IPS-20b (cell line): ENCODE results near the gene CUX1.

Source experiments
- H3K27ac ChIP-seq: one replicate; pipeline ENCODE4 v1.5.1; 2013; ENCODE audit warnings: low read length
- H3K27me3 ChIP-seq: 2 replicates; pipeline ENCODE4 v1.6.1; 2013; ENCODE audit warnings: mild to moderate bottlenecking, low read length, inconsistent platforms; ENCODE audit not compliant: insufficient read depth
- H3K36me3 ChIP-seq: 2 replicates; pipeline ENCODE4 v1.6.1; 2013; ENCODE audit warnings: low read depth, mild to moderate bottlenecking, inconsistent platforms, low read length, moderate library complexity; ENCODE audit not compliant: insufficient read depth
- H3K4me1 ChIP-seq: 2 replicates; pipeline ENCODE4 v1.6.1; 2013; ENCODE audit warnings: mild to moderate bottlenecking, control low read depth, inconsistent platforms, low read length, moderate library complexity; ENCODE audit not compliant: insufficient read depth
- H3K4me3 ChIP-seq: 2 replicates; pipeline ENCODE4 v1.5.1; 2013; ENCODE audit warnings: mild to moderate bottlenecking, low read length, inconsistent platforms
- H3K9ac ChIP-seq: 2 replicates; pipeline ENCODE4 v1.6.1; 2013; ENCODE audit warnings: low read depth, mild to moderate bottlenecking, inconsistent platforms, low read length, moderate library complexity
- H3K9me3 ChIP-seq: 2 replicates; pipeline ENCODE4 v1.6.1; 2013; ENCODE audit warnings: mild to moderate bottlenecking, low read depth, low read length, inconsistent platforms; ENCODE audit not compliant: insufficient read depth

The CUX1 gene

GRCh38 chr7:101953248-101953819 lies 135.9 kb downstream of the CUX1 start:
- Histone ChIP-seq H3K4me1 (peaks cover 4% of the 10 kb centered on the region; the same call in 1 of the 2 replicates), H3K9me3 (no peaks in the 10 kb centered on the region), H3K27ac (no peak overlapping the region), H3K9ac (no peak overlapping the region), H3K36me3 (no peaks in the 10 kb centered on the region), H3K4me3 (no peak overlapping the region), H3K27me3 (no peaks in the 10 kb centered on the region)

GRCh38 chr7:101954499-101954898 lies 137.1 kb downstream of the CUX1 start:
- Histone ChIP-seq H3K4me1 (peaks cover 4% of the 10 kb centered on the region; the same call in 1 of the 2 replicates), H3K9me3 (no peaks in the 10 kb centered on the region), H3K27me3 (no peaks in the 10 kb centered on the region), H3K27ac (no peak overlapping the region), H3K4me3 (no peak overlapping the region), H3K9ac (no peak overlapping the region), H3K36me3 (no peaks in the 10 kb centered on the region)

- Histone ChIP-seq H3K27ac (no peak overlapping the region), H3K9ac (no peak overlapping the region)
Observed at GRCh38 chr7:101956130-101956529, 138.7 kb downstream of the CUX1 start.

GRCh38 chr7:101957744-101958525 lies 140.5 kb downstream of the CUX1 start:
- H3K9ac ChIP-seq, result no peak overlapping the region
- H3K36me3 ChIP-seq, result no peaks in the 10 kb centered on the region
- no peaks in the 10 kb centered on the region for H3K9me3 ChIP-seq
- peaks cover 4% of the 10 kb centered on the region; the same call in 1 of the 2 replicates for H3K4me1 ChIP-seq
- H3K4me3 ChIP-seq, result no peak overlapping the region
- no peak overlapping the region for H3K27ac ChIP-seq
- no peaks in the 10 kb centered on the region for H3K27me3 ChIP-seq

More at GRCh38 chr7:101956130-101956529, 138.7 kb downstream of the CUX1 start:
- H3K27me3 ChIP-seq, result no peaks in the 10 kb centered on the region
- no peaks in the 10 kb centered on the region for H3K36me3 ChIP-seq
- no peaks in the 10 kb centered on the region for H3K9me3 ChIP-seq
- H3K4me1 ChIP-seq, result peaks cover 4% of the 10 kb centered on the region; the same call in 1 of the 2 replicates
- no peak overlapping the region for H3K4me3 ChIP-seq

GRCh38 chr7:101959342-101959741 lies 141.9 kb downstream of the CUX1 start:
- Histone ChIP-seq H3K9me3 (no peaks in the 10 kb centered on the region), H3K4me3 (no peak overlapping the region), H3K9ac (no peak overlapping the region), H3K27me3 (no peaks in the 10 kb centered on the region), H3K36me3 (no peaks in the 10 kb centered on the region), H3K27ac (no peak overlapping the region), H3K4me1 (peaks cover 4% of the 10 kb centered on the region; the same call in 1 of the 2 replicates)

GRCh38 chr7:101959829-101960228 lies 142.4 kb downstream of the CUX1 start:
- Histone ChIP-seq H3K9me3 (no peaks in the 10 kb centered on the region), H3K27me3 (no peaks in the 10 kb centered on the region), H3K4me1 (peaks cover 4% of the 10 kb centered on the region; the same call in 1 of the 2 replicates), H3K4me3 (no peak overlapping the region), H3K36me3 (no peaks in the 10 kb centered on the region), H3K27ac (no peak overlapping the region), H3K9ac (no peak overlapping the region)

GRCh38 chr7:101960323-101960722 lies 142.9 kb downstream of the CUX1 start:
- Histone ChIP-seq H3K36me3 (no peaks in the 10 kb centered on the region), H3K27ac (no peak overlapping the region), H3K4me1 (peaks cover 3% of the 10 kb centered on the region; the same call in 1 of the 2 replicates), H3K4me3 (no peak overlapping the region), H3K9me3 (no peaks in the 10 kb centered on the region), H3K27me3 (no peaks in the 10 kb centered on the region), H3K9ac (no peak overlapping the region)

GRCh38 chr7:101960985-101961708 lies 143.7 kb downstream of the CUX1 start:
- no peak overlapping the region for H3K27ac ChIP-seq
- no peak overlapping the region for H3K9ac ChIP-seq
- H3K9me3 ChIP-seq, result no peaks in the 10 kb centered on the region
- H3K27me3 ChIP-seq, result no peaks in the 10 kb centered on the region
- H3K36me3 ChIP-seq, result no peaks in the 10 kb centered on the region
- H3K4me1 ChIP-seq, result no peaks in the 10 kb centered on the region
- H3K4me3 ChIP-seq, result no peak overlapping the region

- 0 out of 2 replicates have a peak, but pooled peaks cover 2% of the 10 kb centered on the region for H3K4me1 ChIP-seq
- no peaks in the 10 kb centered on the region for H3K36me3 ChIP-seq
- no peak overlapping the region for H3K27ac ChIP-seq
- H3K9me3 ChIP-seq, result no peaks in the 10 kb centered on the region
- H3K9ac ChIP-seq, result no peak overlapping the region
- no peak overlapping the region for H3K4me3 ChIP-seq
- no peaks in the 10 kb centered on the region for H3K27me3 ChIP-seq
Observed at GRCh38 chr7:101961811-101962210, 144.4 kb downstream of the CUX1 start.

GRCh38 chr7:101963693-101964092 lies 146.3 kb downstream of the CUX1 start:
- no peaks in the 10 kb centered on the region for H3K36me3 ChIP-seq
- H3K27ac ChIP-seq, result no peak overlapping the region
- H3K9ac ChIP-seq, result no peak overlapping the region
- H3K9me3 ChIP-seq, result no peaks in the 10 kb centered on the region
- H3K4me3 ChIP-seq, result no peak overlapping the region
- H3K4me1 ChIP-seq, result 0 out of 2 replicates have a peak, but pooled peaks cover 2% of the 10 kb centered on the region
- no peaks in the 10 kb centered on the region for H3K27me3 ChIP-seq

GRCh38 chr7:101964680-101965452 lies 147.4 kb downstream of the CUX1 start:
- Histone ChIP-seq H3K27ac (no peak overlapping the region), H3K9ac (no peak overlapping the region), H3K36me3 (no peaks in the 10 kb centered on the region), H3K27me3 (no peaks in the 10 kb centered on the region), H3K4me1 (peaks cover 8% of the 10 kb centered on the region; the same call in 1 of the 2 replicates), H3K9me3 (no peaks in the 10 kb centered on the region), H3K4me3 (no peak overlapping the region)
